HEK293 (cell line): ENCODE data around the gene PIGP.

Source experiments
- CTCF ChIA-PET: fragments of 350-600 bp; formaldehyde crosslinking; extraction: SDS; loops from one replicate; lab custom pipeline; 2021; ENCODE audit warnings: antibody characterized with exemption; lab: Yijun Ruan, JAX
- POLR2A ChIA-PET: fragments of 300-600 bp; formaldehyde crosslinking; extraction: SDS; loops from one replicate; lab custom pipeline; 2020; ENCODE audit warnings: antibody characterized with exemption, inconsistent platforms; lab: Yijun Ruan, JAX
- H3K27ac ChIP-seq: fragments of 200-500 bp; sonication (Bioruptor generic); 2 replicates; pipeline ENCODE4 v1.5.1; 2014; ENCODE audit warnings: low read depth, low read length, control low read depth, inconsistent platforms; ENCODE audit errors: extremely low read depth
- H3K36me3 ChIP-seq, 2 experiments: fragments of 200-500 bp in 1 of 2; sonication (Bioruptor generic) in 1 of 2; 1 replicate in 1 of 2; 2 replicates in 1 of 2; pipeline ENCODE4 v1.5.1; 2014 to 2017; ENCODE audit warnings: inconsistent platforms in 2 of 2, low read length in 2 of 2; ENCODE audit not compliant: control insufficient read depth in 2 of 2, insufficient read depth in 1 of 2
- H3K4me1 ChIP-seq: fragments of 200-500 bp; sonication (Bioruptor generic); 2 replicates; pipeline ENCODE4 v1.5.1; 2014; ENCODE audit warnings: mild to moderate bottlenecking, low read length, inconsistent platforms; ENCODE audit not compliant: control insufficient read depth, insufficient read depth
- H3K4me3 ChIP-seq: 2 replicates; pipeline ENCODE4 v1.5.1; 2011; ENCODE audit warnings: low read depth, mild to moderate bottlenecking, control low read depth, low read length, moderate library complexity
- H3K9me3 ChIP-seq: fragments of 200-500 bp; sonication (Bioruptor generic); 2 replicates; pipeline ENCODE4 v1.5.1; 2014; ENCODE audit warnings: low read depth, low read length, inconsistent platforms; ENCODE audit not compliant: control insufficient read depth, insufficient read depth
- GLIS1 ChIP-seq: fragments of 450-650 bp; formaldehyde crosslinking; IDR thresholded peaks from 2 replicates; pipeline ENCODE4 v1.5.1; 2016; ENCODE audit warnings: missing biosample characterization, missing genetic modification characterization
- KLF10 ChIP-seq: fragments of 450-650 bp; IDR thresholded peaks from 2 replicates; pipeline ENCODE4 v1.5.1; 2018; ENCODE audit warnings: missing biosample characterization, mild to moderate bottlenecking, missing genetic modification characterization
- MZF1 ChIP-seq: fragments of 450-650 bp; formaldehyde crosslinking; IDR thresholded peaks from 2 replicates; pipeline ENCODE4 v1.5.1; 2017; ENCODE audit warnings: missing biosample characterization, missing genetic modification characterization, borderline replicate concordance
- REST ChIP-seq: fragments of 450-650 bp; formaldehyde crosslinking; IDR thresholded peaks from 2 replicates; pipeline ENCODE4 v1.5.1; 2016; ENCODE audit warnings: missing biosample characterization, missing genetic modification characterization
- ZBTB1 ChIP-seq: fragments of 450-650 bp; formaldehyde crosslinking; IDR thresholded peaks from 2 replicates; pipeline ENCODE4 v1.5.1; 2016; ENCODE audit warnings: missing biosample characterization, missing genetic modification characterization
- ZBTB10 ChIP-seq: fragments of 450-650 bp; formaldehyde crosslinking; IDR thresholded peaks from 2 replicates; pipeline ENCODE4 v1.5.1; 2016; ENCODE audit warnings: missing biosample characterization, missing genetic modification characterization
- ZBTB44 ChIP-seq: fragments of 450-650 bp; IDR thresholded peaks from 2 replicates; pipeline ENCODE4 v1.5.1; 2018; ENCODE audit warnings: missing biosample characterization, mild to moderate bottlenecking, missing genetic modification characterization
- ZBTB49 ChIP-seq: fragments of 450-650 bp; formaldehyde crosslinking; IDR thresholded peaks from 2 replicates; pipeline ENCODE4 v1.5.1; 2016; ENCODE audit warnings: missing biosample characterization, missing genetic modification characterization, low read depth
- ZIC2 ChIP-seq: fragments of 450-650 bp; formaldehyde crosslinking; IDR thresholded peaks from 2 replicates; pipeline ENCODE4 v1.5.1; 2016; ENCODE audit warnings: missing biosample characterization, missing genetic modification characterization
- ZNF10 ChIP-seq: fragments of 450-650 bp; formaldehyde crosslinking; IDR thresholded peaks from 2 replicates; pipeline ENCODE4 v1.5.1; 2017; ENCODE audit warnings: missing biosample characterization, missing genetic modification characterization
- ZNF175 ChIP-seq: fragments of 450-650 bp; formaldehyde crosslinking; IDR thresholded peaks from 2 replicates; pipeline ENCODE4 v1.5.1; 2016; ENCODE audit warnings: missing biosample characterization, missing genetic modification characterization
- ZNF266 ChIP-seq: fragments of 450-650 bp; formaldehyde crosslinking; IDR thresholded peaks from 2 replicates; pipeline ENCODE4 v1.5.1; 2016; ENCODE audit warnings: missing biosample characterization, missing genetic modification characterization, low read depth
- ZNF341 ChIP-seq: fragments of 450-650 bp; formaldehyde crosslinking; IDR thresholded peaks from 2 replicates; pipeline ENCODE4; 2016; ENCODE audit warnings: low read depth, missing biosample characterization, missing genetic modification characterization
- ZNF521 ChIP-seq: fragments of 450-650 bp; formaldehyde crosslinking; IDR thresholded peaks from 2 replicates; pipeline ENCODE4 v1.5.1; 2017; ENCODE audit warnings: missing biosample characterization, mild to moderate bottlenecking, missing genetic modification characterization
- ZNF664 ChIP-seq: fragments of 450-650 bp; formaldehyde crosslinking; IDR thresholded peaks from 2 replicates; pipeline ENCODE4 v1.5.1; 2016; ENCODE audit warnings: missing biosample characterization, missing genetic modification characterization
- ZNF837 ChIP-seq: fragments of 450-650 bp; formaldehyde crosslinking; IDR thresholded peaks from 2 replicates; pipeline ENCODE4 v1.5.1; 2016; ENCODE audit warnings: missing biosample characterization, missing genetic modification characterization
- ZSCAN23 ChIP-seq: fragments of 450-650 bp; formaldehyde crosslinking; IDR thresholded peaks from 2 replicates; pipeline ENCODE4 v1.5.1; 2016; ENCODE audit warnings: missing biosample characterization, missing genetic modification characterization
- ZSCAN30 ChIP-seq: fragments of 450-650 bp; IDR thresholded peaks from 2 replicates; pipeline ENCODE4 v1.5.1; 2018; ENCODE audit warnings: missing biosample characterization, mild to moderate bottlenecking, missing genetic modification characterization, moderate library complexity
- ZSCAN4 ChIP-seq: fragments of 450-650 bp; formaldehyde crosslinking; IDR thresholded peaks from 2 replicates; pipeline ENCODE4 v1.5.1; 2017; ENCODE audit warnings: missing biosample characterization, missing genetic modification characterization

Gene PIGP

GRCh38 chr21:37062593-37062935 is 10.3 kb downstream of the PIGP start (continued):
- TF ChIP-seq ZNF266 (tag by site-specific recombination): no peak
- TF ChIP-seq, all 188 proteins: peak for 0

- Histone ChIP-seq H3K27ac (no peak overlapping the region), H3K4me3 (no peak overlapping the region), H3K9me3 (no peaks in the 10 kb centered on the region), H3K4me1 (peaks cover 10% of the 10 kb centered on the region), H3K36me3 (peaks cover 12 to 21% of the 10 kb centered on the region in 2 experiments)
- TF ChIP-seq ZNF10 (no peak), ZIC2 (tag by site-specific recombination) (no peak), GLIS1 (tag by site-specific recombination) (peak; percentile 28; the same call in 1 of the 2 replicates), REST (tag by site-specific recombination) (no peak), ZSCAN30 (tag by site-specific recombination) (no peak), ZNF837 (tag by site-specific recombination) (no peak), ZNF521 (tag by site-specific recombination) (no peak), ZBTB44 (tag by site-specific recombination) (no peak)
- ChIA-PET CTCF (interaction anchor here (0.6 kb wide), 1 partner anchor 47 kb away, joined by 3 read pairs; no protein-coding TSS in a partner anchor), POLR2A (no interaction called here)
Measured at GRCh38 chr21:37061926-37062592, 10.8 kb downstream of the PIGP start.

GRCh38 chr21:37060296-37060695 is 12.6 kb downstream of the PIGP start:
- H3K4me1 ChIP-seq: peaks cover 10% of the 10 kb centered on the region
- H3K4me3 ChIP-seq: no peak overlapping the region
- peaks cover 0 to 8% of the 10 kb centered on the region in 2 experiments; a peak in 1 of 3 replicates for H3K36me3 ChIP-seq
- no peaks in the 10 kb centered on the region for H3K9me3 ChIP-seq
- POLR2A ChIA-PET: interaction anchor here (1.2 kb wide), 1 partner anchor 71 kb away, joined by 4 read pairs; no protein-coding TSS in a partner anchor
- H3K27ac ChIP-seq: no peak overlapping the region
- CTCF ChIA-PET: interaction anchor here (0.6 to 1.1 kb wide), 4 partner anchors 8 to 58 kb away, joined by 3 read pairs; no protein-coding TSS in a partner anchor
- TF ChIP-seq ZBTB1 (peak; percentile 51; the same call in 1 of the 2 replicates), ZBTB10 (tag by site-specific recombination) (no peak), ZNF175 (no peak), ZSCAN23 (0 out of 2 replicates have a peak, but pooled peaks have one; percentile 61), ZNF341 (tag by site-specific recombination) (no peak), KLF10 (tag by site-specific recombination) (peak; percentile 74; the same call in 1 of the 2 replicates), ZBTB49 (tag by site-specific recombination) (no peak), MZF1 (tag by site-specific recombination) (0 out of 2 replicates have a peak, but pooled peaks have one; percentile 30), ZSCAN4 (tag by site-specific recombination) (no peak), ZNF664 (no peak)
